ENCODE results near the gene GNMT.
"Not testable (repeated sequence)": the region's sequence is repeated elsewhere in the genome, so short reads cannot be mapped to it uniquely, and the experiment has no call there.

GNMT gene

DNA sequence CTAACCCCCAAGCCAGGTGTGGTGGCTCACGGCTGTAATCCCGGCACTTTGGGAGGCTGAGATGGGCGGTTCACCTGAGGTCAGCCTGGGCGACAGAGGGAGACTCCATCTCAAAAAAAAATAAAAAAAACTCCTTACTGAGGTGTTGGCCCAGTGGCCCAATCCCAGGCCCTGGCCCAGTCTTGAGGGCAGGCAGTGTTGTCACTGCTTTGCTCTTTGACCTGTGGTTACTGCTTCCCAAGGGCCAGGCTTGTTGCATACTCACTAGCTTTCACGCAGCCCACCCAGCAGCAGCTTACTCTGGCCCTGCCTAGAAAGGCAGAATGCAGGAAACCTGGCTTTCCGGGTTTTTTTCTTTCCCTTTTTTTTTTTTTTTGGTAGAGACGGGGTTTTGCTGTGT is 18.1 kb upstream of the GNMT start:
- DNase-seq = no peak

DNA sequence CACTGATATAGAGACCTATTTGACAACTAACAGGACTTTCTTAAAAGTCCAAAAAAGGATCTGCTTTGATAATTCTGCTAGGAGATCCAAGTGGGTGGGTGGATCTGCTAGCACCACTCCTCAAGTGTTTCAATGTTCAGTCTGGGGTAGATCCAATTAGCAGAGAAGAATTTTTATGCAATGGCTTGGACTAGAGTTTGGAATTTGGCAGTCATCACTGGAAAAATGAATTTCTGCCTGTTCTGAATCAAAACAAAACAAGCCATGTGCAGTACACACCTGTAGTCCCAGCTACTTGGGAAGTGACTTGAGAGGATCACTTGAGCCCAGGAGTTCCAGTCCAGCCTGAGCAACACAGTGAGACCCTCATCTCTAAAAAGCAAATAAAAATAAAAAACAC is 12.6 kb upstream of the GNMT start:
- DNase-seq = no peak

DNA sequence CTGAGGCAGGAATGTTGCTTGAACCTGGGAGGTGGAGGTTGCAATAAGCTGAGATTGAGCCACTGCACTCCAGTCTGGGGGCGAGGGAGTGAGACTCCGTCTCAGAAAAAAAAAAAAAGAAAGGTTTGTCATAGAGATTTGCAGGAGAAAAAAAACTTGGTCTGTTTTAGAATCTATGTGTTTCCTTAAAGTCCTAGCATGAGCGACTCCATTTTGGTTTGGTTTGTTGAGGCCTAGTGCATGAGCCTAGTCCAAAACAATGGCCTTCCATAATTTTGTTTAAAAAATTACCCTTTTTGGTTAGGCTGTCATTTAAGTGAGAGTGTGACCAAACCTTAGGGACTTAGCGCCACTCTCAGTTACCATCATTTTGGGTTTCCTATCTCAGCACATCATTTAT is 8.2 kb upstream of the GNMT start:
- no peak for DNase-seq

DNA sequence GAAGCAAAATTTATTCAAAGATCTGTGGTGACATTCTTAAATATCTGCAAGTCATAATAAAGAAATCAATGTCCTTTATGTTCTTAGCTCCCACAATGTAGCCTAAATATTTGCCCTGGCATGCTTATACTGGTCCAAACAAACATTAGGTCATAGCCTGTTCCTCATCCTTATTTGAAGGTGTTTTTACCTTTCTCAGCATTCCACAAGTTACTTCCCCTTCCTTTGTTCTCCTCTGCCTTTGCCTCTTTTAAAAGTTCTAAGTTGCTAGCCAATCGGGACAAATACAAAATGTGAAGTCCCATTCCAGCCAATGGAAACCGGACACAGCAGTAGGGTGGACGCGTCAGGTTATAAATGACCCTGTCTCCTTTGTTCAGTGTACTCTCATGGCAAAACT is 6.1 kb upstream of the GNMT start:
- DNase-seq = not testable (repeated sequence)

DNA sequence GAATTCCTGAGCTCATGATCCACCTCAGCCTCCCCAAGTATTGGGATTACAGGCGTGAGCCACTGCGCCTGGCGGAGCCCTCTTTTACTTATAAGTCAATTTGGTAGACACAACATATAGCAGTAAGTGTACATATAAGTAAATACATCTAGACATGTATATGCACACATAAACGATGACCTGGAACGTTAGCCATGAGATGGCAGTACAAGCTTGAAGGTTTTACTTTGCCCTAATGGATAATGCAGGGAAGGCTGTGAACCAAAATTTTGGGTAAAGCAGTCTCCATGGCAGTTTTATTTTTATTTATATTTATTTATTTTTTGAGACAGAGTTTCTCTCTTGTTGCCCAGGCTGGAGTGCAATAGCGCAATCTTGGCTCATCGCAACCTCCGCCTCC is 2.4 kb upstream of the GNMT start:
- no peak for DNase-seq

DNA sequence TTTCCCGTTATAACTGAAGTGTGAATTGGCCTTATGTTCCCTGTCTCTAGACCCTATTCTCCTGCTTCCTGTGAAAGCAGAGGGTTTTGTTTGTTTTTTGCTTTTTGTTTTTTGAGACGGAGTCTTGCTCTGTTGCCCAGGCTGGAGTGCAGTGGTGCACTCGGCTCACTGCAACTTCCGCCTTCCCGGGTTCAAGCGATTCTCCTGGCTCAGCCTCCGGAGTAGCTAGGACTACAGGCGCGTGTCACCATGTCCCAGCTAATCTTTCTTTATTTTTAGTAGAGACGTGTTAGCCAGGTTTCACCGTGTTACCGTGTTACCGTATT is 674 bp upstream of the GNMT start:
- no peak for DNase-seq

DNA sequence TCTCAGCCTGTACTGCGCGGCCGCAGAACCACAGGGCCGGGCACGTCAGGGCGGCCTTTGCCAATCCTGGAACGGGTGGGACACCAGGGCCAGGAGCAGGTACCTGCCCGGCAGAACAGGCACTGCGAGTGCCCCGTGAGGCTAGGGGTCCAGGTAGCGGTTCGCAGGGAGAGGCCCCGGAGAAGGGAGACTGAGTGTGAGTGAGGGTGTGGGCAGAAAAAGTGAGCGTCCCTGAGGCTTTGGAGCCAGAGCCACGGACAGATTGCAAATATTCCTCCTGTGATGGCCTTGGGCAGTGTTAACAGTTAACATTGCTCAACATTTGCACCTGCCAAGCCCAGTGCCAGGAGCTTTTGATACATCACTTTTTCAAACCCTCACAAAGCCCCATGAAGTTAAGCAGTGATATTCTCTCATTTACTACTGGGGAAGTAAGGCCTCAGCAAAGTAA is 491 bp downstream of the GNMT start:
- no peak for DNase-seq

DNA sequence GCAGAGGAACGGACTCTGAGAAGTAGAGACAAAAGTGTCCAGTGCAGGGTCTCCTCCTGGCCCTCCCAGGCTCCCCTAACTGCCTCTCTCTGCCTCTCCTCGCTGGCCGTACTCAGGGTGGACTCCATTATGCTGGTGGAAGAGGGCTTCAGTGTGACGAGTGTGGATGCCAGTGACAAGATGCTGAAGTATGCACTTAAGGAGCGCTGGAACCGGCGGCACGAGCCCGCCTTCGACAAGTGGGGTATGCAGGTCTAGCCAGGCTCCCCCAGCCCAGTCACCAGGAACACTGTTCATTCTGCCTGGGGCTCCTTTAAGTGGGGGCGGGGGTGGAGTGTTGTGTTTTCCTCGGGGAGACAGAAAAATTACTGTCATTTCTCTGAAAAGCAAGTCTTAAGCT is 1.5 kb downstream of the GNMT start:
- DNase-seq = no peak

DNA sequence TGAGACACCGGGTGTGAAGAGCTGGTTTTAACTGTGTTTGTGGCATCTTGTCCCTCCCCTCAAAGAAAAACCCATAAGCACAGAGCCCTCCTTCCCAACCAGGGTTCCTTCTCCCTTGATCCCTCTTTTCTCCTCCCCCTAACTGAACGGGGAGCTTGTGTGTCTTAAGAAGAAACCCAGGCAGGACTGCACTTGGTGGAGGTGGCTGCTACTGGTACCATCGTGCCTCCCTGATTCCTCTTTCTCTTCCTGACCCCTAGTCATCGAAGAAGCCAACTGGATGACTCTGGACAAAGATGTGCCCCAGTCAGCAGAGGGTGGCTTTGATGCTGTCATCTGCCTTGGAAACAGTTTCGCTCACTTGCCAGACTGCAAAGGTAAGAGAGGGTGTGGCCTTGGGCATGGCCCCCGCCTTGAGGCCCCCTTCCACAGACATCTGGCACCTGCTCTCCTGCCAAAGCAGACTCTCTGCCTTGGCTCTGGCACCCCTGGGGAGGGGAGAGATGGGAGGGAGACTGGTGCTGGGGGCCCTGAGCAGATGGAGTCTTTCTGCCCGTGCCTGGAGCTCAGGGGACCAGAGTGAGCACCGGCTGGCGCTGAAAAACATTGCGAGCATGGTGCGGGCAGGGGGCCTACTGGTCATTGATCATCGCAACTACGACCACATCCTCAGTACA is 2.1 kb downstream of the GNMT start:
- no peak for DNase-seq

DNA sequence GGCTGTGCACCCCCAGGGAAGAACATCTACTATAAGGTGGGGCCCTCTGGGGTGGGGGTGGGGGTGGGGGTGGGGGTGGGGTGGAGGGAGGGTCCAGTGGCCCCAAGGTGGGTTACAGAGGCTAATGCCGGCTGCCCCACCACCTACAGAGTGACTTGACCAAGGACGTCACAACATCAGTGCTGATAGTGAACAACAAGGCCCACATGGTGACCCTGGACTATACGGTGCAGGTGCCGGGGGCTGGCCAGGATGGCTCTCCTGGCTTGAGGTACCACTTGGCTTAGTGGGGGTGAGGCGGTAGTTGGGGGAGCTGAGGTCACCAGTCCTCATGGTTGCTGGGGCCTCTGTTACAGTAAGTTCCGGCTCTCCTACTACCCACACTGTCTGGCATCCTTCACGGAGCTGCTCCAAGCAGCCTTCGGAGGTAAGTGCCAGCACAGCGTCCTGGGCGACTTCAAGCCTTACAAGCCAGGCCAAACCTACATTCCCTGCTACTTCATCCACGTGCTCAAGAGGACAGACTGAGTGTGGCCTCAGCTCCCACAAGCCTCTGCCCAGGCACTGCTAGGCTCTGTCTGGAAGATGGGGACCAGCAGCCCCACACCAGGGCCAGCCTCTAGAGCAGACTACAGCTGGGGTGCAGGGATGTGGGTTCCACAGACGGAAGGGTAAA is 2.8 kb downstream of the GNMT start:
- no peak for DNase-seq

DNA sequence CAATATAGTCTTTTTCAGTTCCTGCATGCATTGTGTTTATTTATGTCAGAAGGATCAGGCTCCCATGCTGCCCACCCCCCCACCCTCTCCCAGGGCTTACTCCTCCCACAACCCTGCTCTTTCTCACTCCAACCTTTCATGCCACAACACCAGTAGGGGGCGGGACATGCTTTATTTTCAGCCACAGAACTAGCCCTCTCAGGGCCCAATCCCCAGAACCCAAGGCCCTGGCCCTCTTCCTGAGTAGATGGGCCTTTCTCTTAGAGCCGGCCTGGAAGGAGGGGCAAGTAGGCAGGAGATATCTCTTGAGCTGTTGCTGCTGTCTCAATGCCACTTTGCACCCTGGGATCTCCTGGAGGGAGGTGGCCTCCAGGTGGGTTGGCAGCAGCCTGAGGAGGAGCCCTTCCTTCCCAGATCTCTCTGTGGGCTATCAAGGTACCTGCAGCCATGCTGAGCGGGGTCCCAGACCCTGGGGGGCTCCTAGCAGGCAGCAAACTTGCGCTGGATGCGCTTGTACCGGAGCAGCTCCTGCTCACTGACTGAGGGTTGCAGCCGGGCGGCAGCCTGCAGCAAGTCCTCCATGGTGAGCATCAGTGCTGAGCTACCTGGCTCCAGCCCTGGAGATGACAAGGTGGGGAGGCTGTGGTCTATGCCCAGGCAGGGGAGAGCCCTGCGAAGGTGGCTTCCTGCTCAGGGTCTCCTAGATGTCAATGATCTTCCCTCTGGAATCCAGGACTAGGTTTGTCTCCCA is 3.5 kb downstream of the GNMT start:
- DNase-seq = peak; percentile 51 to 59

DNA sequence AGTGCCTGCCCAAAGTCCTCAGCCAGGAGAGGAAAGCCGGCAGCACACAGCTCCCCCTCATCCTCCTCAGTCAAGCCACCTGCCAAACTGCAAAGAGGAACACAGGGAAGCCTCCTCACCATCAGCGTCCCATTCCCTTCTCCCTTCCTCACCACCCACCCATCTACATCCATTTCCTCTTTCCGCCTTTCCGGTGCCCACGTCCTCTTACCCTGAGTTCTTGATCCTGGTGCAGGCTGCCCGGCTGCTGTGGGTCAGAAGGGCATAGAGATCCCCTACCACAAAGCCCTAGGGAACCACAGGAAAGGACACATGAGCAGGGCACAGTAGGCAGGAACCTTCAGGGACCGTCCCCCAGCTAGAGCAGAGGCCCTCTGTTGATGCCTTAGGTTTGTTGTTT is 6.0 kb downstream of the GNMT start:
- no peak for DNase-seq

DNA sequence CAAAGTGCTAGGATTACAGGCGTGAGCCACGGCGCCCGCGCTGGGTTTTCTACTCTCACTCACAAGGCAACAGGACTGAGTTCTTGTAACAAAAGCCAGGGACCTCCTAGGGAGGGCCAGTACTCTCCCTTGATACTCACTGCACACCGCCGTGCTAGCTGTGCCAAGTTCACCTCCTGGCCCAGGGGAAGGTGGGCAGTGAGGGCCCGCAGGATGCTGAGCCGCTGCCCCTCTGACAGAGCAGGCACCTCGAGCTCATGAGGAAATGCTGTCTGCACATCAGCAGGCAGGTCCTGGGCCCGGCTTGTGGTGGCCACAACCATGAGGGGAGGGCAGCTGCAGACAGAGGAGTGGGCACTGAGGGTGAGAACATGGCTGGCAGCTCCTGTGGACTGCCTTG is 6.7 kb downstream of the GNMT start:
- DNase-seq = no peak

DNA sequence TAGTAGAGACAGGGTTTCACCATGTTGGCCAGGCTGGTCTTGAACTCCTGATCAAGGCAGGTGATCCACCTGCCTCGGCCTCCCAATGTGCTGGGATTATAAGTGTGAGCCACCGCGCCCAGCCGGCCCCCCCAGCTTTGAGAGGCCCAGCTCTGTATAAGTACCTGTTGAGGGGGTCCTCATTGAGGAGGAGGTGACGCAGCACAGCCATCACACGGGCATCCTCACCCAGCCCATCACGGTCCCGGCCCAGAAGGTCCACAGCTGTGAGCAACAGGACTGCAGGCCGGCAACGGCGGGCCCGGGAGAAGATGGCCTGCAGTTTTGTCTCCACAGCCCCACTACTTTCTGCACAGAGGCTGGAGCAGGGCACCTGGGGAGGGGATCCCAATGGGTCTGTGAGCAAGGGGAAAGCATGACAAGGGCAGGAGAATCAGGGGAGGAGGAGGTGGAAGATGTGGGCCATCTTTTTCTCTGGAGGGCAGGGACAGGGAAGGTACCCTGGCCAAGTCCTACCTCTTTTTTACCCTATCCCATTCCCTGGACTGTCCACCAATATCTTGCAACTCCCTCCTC is 7.7 kb downstream of the GNMT start:
- no peak for DNase-seq

DNA sequence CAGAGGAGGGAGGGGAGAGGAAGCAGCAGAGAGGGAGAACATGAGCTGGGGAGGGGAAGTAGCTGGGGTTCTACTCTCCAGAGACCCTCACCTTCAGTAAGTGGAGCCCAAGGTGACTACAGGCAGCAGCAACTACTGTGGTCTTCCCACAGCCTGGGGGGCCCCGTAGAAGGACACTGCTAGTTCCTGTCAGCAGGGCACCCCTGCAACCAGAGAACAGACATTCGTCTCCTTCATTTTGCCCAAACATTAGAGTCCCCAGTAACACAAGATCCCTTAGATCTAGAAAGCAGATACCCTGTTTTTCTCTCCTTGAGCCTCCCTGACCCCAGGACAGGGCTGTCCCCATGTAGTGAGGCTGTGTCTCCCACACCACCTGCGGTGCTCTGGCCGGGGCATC is 8.2 kb downstream of the GNMT start:
- DNase-seq = no peak

DNA sequence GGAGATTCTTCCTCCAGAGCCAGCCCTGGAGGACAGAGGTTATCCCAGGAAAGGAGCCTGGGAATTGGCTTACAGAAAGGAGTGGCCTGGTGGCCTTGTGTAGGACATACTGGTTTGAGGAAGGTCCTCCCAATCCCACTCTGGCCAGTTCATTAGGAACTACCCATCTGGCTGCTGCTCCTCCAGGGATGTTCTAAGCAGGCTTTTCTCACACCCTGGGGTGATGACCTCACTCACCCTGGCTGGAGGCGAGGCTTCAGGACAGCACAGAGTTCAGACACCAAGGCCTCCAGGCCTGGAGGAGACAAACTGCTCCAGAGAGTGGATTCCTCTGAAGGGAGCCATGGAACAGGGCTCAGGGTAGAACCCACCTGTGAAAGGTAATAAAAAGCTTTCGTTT is 8.9 kb downstream of the GNMT start:
- DNase-seq = no peak

DNA sequence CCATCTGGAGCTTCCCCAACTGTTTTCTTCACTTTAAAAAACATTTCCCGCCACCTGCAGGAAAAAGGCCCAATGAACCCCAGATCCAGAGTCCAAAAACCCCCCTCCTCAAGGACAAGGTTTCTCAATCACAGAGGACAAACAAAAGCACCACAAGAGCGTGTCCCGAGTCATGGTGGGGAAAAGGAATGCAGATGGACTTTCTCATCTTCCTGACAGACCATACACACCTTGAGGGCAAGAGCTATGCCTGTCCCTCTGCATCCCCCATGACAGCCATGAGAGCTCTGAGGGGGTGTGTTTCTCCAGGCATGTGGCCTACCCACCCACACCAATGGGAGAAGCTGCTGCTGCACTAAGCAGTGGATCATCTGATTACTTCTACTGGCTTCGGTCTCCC is 9.4 kb downstream of the GNMT start:
- DNase-seq = no peak

DNA sequence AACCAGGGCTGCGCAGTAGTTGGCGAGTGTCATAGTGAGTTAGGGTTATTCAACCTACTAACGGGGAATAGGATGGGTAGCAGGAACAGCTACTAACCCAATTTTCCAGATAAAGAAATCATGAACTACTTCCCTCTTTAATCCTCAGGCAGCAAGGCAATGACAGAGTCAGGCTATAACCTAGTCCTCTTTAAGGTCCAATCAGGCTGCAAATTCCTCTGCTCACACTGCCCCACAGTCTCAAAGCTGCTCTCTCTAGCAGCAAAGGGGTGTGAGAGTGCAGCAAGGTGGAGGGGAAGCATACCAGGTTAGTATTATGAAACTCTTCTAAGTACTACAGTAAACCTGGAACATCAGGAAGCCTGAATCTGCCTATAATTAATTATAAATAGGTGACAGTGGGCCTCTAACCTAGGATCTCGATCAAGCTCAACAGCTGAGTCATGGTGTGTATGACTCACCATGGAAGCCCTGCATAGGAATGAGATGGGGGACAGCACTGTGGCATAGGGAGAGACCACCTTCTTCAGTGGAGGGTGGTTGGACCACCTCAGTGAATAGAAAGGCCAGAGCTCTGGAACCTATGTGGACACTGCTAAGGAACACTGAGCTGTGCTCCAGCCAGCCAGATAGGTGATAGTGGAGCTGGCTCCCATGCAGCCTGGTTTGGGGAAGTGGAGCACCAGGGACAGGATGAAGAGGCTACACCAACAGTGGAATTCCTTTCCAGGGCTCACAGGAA is 10.5 kb downstream of the GNMT start:
- peak in 1 of 2 experiments; percentile 27 for DNase-seq

DNA sequence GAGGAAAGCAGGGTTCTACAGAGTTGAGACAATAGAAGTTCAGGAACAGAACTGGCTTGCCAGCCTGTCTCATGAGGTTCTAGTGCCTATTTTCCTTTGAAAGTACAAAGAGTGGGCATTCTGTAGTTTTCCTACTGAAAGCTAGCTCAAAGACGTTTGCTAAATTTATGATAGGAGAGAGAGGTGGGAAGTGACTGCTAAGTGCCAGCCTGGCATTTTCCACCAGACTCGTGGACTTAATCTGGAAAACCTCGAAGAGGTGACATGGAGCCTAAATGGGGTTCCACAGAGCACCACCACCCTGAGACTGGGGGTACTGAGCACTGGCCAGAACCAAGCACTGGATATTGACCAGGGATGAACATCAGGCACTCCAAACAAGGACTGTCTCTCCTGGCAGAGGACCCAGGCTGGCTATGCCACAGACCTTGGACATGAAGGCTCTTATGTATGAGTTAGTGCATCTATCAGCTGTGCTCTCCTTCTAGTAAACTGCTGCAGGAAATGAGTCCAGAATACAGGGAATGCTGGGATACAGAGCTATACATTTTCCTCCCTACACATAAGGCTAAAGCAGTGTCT is 11.3 kb downstream of the GNMT start:
- DNase-seq = no peak

DNA sequence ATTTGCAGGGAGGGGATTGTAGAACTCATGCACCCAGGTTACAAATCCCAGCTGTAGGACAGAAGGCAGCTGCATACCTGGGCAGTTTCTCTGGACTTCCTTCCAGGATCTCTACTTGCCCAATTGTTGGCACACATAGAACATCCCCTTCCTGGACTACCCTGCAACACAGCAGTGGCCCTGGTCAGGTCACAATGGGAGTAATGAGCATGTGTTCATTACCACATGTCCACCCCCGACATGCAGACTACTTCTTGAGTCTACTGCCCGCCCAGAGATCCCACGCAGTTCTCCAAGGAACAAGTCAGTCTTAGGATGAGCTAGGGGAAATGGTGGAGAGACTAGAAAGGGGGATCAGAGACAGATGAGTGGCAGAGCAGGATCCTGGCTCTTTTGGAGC is 13.4 kb downstream of the GNMT start:
- no peak for DNase-seq

DNA sequence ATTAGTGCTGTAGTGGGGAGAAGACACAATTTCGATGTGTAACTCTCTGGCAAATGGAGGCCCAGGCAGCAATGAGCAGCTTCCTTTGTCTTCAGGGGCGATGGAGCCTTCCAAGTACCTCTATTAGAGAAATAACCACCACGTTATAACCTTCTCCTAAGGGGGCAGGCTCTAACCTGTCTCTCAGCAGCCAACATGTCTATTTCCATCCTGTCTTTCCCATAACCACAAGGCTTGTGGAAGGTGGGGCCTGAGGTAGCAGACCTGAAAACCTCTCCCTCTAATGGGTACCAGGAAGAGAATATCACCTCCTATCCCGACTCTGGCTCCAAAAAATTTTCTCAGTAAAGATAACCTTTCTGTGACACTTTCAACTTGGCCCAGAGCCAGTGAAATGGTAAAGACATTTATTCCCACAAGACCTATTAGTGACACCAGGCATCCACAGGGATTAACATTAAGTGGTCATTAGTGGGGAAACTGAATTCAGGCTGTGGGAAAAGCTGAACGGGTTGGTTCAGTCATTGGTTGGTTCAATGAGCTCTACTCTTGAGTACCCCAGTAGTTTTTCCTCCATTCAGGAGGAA is 14.5 kb downstream of the GNMT start:
- DNase-seq = no peak

DNA sequence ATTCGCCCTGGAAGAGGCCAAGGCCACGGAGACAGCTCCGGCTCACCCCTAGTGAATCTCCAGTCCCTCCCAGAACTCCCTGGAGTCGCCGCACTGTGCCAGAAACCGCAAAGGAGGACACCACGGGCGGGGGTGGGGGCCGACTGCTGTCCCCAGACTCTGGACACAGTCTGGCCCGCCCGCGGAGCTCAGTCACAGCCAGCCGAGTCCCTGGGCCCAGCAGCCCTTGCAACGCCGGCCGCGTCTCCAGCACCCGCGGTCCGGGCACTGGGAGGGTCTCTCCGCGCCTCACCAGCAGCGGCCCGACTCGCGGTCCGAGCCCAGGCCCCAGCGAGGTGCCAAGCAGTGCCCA is 17.9 kb downstream of the GNMT start:
- DNase-seq = peak in 1 of 2 experiments; percentile 53

Data from activated T-cell treated with anti-CD3 and anti-CD28 coated beads, Interleukin-2, amount 50 U/mL, for 48 hours (primary cell).